ENCODE results near the gene PAK1.

Gene PAK1

GRCh38 chr11:77379253-77379652, 94.6 kb downstream of the PAK1 start:
- Histone ChIP-seq H3K9ac (ENCODE audit: low read length) (no peak overlapping the region), H3K36me3 (ENCODE audit: control insufficient read depth, insufficient read depth, low read length) (no peaks in the 10 kb centered on the region), H3K4me1 (ENCODE audit: control insufficient read depth, insufficient read depth, low read length) (peaks cover 15% of the 10 kb centered on the region), H3K4me3 (ENCODE audit: low read length) (no peak overlapping the region), H3K9me3 (ENCODE audit: control insufficient read depth, low read length) (no peaks in the 10 kb centered on the region), H3K27me3 (ENCODE audit: control insufficient read depth, insufficient read depth, low read length) (no peaks in the 10 kb centered on the region)

- Histone ChIP-seq H3K9ac (ENCODE audit: low read length) (no peak overlapping the region), H3K4me1 (ENCODE audit: control insufficient read depth, insufficient read depth, low read length) (peaks cover 18% of the 10 kb centered on the region), H3K36me3 (ENCODE audit: control insufficient read depth, insufficient read depth, low read length) (no peaks in the 10 kb centered on the region), H3K4me3 (ENCODE audit: low read length) (no peak overlapping the region), H3K27me3 (ENCODE audit: control insufficient read depth, insufficient read depth, low read length) (no peaks in the 10 kb centered on the region), H3K9me3 (ENCODE audit: control insufficient read depth, low read length) (no peaks in the 10 kb centered on the region)
Measured at GRCh38 chr11:77377734-77378133, 96.2 kb downstream of the PAK1 start.

GRCh38 chr11:77375107-77375506, 98.8 kb downstream of the PAK1 start:
- H3K9me3 ChIP-seq (ENCODE audit: control insufficient read depth, low read length), result no peaks in the 10 kb centered on the region
- H3K36me3 ChIP-seq (ENCODE audit: control insufficient read depth, insufficient read depth, low read length), result no peaks in the 10 kb centered on the region
- peaks cover 20% of the 10 kb centered on the region for H3K4me1 ChIP-seq (ENCODE audit: control insufficient read depth, insufficient read depth, low read length)
- H3K27me3 ChIP-seq (ENCODE audit: control insufficient read depth, insufficient read depth, low read length), result no peaks in the 10 kb centered on the region
- H3K4me3 ChIP-seq (ENCODE audit: low read length), result no peak overlapping the region
- no peak overlapping the region for H3K9ac ChIP-seq (ENCODE audit: low read length)

GRCh38 chr11:77374611-77375031, 99.3 kb downstream of the PAK1 start:
- Histone ChIP-seq H3K4me3 (ENCODE audit: low read length) (no peak overlapping the region), H3K9me3 (ENCODE audit: control insufficient read depth, low read length) (no peaks in the 10 kb centered on the region), H3K27me3 (ENCODE audit: control insufficient read depth, insufficient read depth, low read length) (no peaks in the 10 kb centered on the region), H3K36me3 (ENCODE audit: control insufficient read depth, insufficient read depth, low read length) (no peaks in the 10 kb centered on the region), H3K4me1 (ENCODE audit: control insufficient read depth, insufficient read depth, low read length) (peaks cover 20% of the 10 kb centered on the region), H3K9ac (ENCODE audit: low read length) (no peak overlapping the region)

DNA sequence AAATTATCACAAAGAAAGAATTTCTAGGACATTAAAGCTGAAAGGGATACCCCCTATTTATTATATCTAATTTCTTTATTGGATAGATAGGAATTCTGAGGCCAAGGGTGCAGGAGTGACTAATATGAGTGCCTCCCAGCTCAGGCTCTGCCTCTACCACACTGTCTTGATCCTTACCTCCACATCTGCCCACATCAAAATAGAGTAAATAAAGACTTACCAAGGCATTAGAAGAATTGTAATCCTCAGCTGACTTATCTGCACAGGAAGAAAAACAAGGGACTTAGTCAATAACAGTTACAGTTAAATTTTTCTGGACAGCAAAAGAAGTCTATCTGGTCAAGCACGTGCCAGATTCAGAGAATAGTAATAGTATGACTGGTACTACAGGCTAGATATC, 99.8 kb downstream of the PAK1 start:
- Histone ChIP-seq H3K9ac (ENCODE audit: low read length) (no peak overlapping the region), H3K36me3 (ENCODE audit: control insufficient read depth, insufficient read depth, low read length) (no peaks in the 10 kb centered on the region), H3K9me3 (ENCODE audit: control insufficient read depth, low read length) (no peaks in the 10 kb centered on the region), H3K4me1 (ENCODE audit: control insufficient read depth, insufficient read depth, low read length) (peaks cover 20% of the 10 kb centered on the region), H3K4me3 (ENCODE audit: low read length) (no peak overlapping the region), H3K27me3 (ENCODE audit: control insufficient read depth, insufficient read depth, low read length) (no peaks in the 10 kb centered on the region)

GRCh38 chr11:77372726-77373125, 101.2 kb downstream of the PAK1 start:
- Histone ChIP-seq H3K4me1 (ENCODE audit: control insufficient read depth, insufficient read depth, low read length) (peaks cover 20% of the 10 kb centered on the region), H3K4me3 (ENCODE audit: low read length) (no peak overlapping the region), H3K9ac (ENCODE audit: low read length) (no peak overlapping the region), H3K27me3 (ENCODE audit: control insufficient read depth, insufficient read depth, low read length) (no peaks in the 10 kb centered on the region), H3K9me3 (ENCODE audit: control insufficient read depth, low read length) (no peaks in the 10 kb centered on the region), H3K36me3 (ENCODE audit: control insufficient read depth, insufficient read depth, low read length) (no peaks in the 10 kb centered on the region)

- H3K4me3 ChIP-seq (ENCODE audit: low read length), result no peak overlapping the region
Measured at GRCh38 chr11:77371646-77372045, 102.2 kb downstream of the PAK1 start.

DNA sequence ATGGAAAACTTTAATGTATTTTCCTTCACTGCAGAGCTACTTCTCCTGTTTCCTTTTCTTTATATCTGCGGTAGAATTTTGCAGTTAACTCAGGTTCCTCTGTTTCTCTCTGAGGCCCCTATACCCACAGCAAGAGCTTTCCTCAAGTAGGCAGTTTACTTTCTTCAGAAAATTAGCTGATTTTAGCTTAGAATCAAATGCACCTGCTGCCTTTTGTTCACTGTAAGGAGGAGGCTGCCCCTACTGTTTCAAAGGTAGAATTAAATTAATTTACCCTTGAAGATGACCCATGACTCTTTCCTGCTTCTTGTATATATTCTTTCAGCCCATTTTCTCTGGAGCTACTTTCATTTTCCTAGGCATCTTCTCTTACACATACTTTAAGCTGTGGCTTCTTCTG, 103.7 kb downstream of the PAK1 start:
- Histone ChIP-seq H3K4me3 (ENCODE audit: low read length) (no peak overlapping the region), H3K36me3 (ENCODE audit: control insufficient read depth, insufficient read depth, low read length) (no peaks in the 10 kb centered on the region), H3K9ac (ENCODE audit: low read length) (no peak overlapping the region)

More at GRCh38 chr11:77371646-77372045, 102.2 kb downstream of the PAK1 start:
- no peaks in the 10 kb centered on the region for H3K36me3 ChIP-seq (ENCODE audit: control insufficient read depth, insufficient read depth, low read length)
- no peak overlapping the region for H3K9ac ChIP-seq (ENCODE audit: low read length)
- H3K27me3 ChIP-seq (ENCODE audit: control insufficient read depth, insufficient read depth, low read length), result no peaks in the 10 kb centered on the region
- H3K9me3 ChIP-seq (ENCODE audit: control insufficient read depth, low read length), result no peaks in the 10 kb centered on the region
- peaks cover 20% of the 10 kb centered on the region for H3K4me1 ChIP-seq (ENCODE audit: control insufficient read depth, insufficient read depth, low read length)

GRCh38 chr11:77361184-77361583, 112.7 kb downstream of the PAK1 start:
- Histone ChIP-seq H3K9ac (ENCODE audit: low read length) (no peak overlapping the region), H3K27me3 (ENCODE audit: control insufficient read depth, insufficient read depth, low read length) (no peaks in the 10 kb centered on the region), H3K9me3 (ENCODE audit: control insufficient read depth, low read length) (no peaks in the 10 kb centered on the region), H3K4me1 (ENCODE audit: control insufficient read depth, insufficient read depth, low read length) (no peaks in the 10 kb centered on the region), H3K4me3 (ENCODE audit: low read length) (no peak overlapping the region), H3K36me3 (ENCODE audit: control insufficient read depth, insufficient read depth, low read length) (no peaks in the 10 kb centered on the region)

More for the DNA sequence above, 103.7 kb downstream of the PAK1 start:
- Histone ChIP-seq H3K4me1 (ENCODE audit: control insufficient read depth, insufficient read depth, low read length) (peaks cover 20% of the 10 kb centered on the region), H3K27me3 (ENCODE audit: control insufficient read depth, insufficient read depth, low read length) (no peaks in the 10 kb centered on the region), H3K9me3 (ENCODE audit: control insufficient read depth, low read length) (no peaks in the 10 kb centered on the region)

DNA sequence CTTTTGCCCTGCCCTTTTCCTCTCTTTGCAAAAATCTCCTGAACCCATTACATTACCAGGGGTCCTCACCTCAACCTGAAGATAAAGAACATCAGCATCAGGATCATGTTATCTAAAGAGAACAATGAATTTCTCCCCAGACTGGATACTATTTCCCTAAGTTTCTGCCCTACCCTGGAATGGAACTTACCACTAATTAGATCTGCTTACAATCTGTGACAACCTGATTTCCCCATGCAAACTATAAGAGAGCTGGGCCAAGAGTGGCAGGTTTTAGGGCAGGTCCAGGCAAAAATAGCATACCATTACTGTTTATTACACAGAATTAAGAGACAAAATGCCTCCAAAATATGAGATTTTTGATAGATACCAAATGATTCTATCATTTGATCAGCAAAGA, 114.4 kb downstream of the PAK1 start:
- H3K4me3 ChIP-seq (ENCODE audit: low read length), result no peak overlapping the region
- no peaks in the 10 kb centered on the region for H3K9me3 ChIP-seq (ENCODE audit: control insufficient read depth, low read length)
- H3K36me3 ChIP-seq (ENCODE audit: control insufficient read depth, insufficient read depth, low read length), result no peaks in the 10 kb centered on the region
- H3K4me1 ChIP-seq (ENCODE audit: control insufficient read depth, insufficient read depth, low read length), result no peaks in the 10 kb centered on the region
- no peak overlapping the region for H3K9ac ChIP-seq (ENCODE audit: low read length)
- H3K27me3 ChIP-seq (ENCODE audit: control insufficient read depth, insufficient read depth, low read length), result no peaks in the 10 kb centered on the region

DNA sequence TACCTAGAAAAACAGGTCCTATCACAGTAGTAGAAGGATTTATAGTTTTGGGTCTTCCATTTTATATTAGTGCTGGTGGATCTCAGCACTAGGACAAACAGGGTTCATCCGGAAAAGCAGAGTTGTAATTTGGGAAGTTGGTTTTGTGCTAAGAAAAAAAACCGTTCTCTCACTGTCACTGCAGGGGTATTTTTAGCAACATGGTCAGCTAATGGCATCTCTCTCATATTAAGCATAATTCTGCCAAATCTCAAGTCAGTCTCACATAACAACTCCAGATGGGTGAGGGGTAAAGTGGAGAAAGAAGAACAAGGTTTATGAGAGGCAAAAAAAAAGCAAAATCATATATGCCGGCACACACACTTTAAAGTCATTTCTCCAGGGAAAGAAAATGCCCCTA, 120.8 kb downstream of the PAK1 start:
- Histone ChIP-seq H3K9me3 (ENCODE audit: control insufficient read depth, low read length) (no peaks in the 10 kb centered on the region), H3K9ac (ENCODE audit: low read length) (no peak overlapping the region), H3K36me3 (ENCODE audit: control insufficient read depth, insufficient read depth, low read length) (no peaks in the 10 kb centered on the region), H3K4me3 (ENCODE audit: low read length) (no peak overlapping the region), H3K27me3 (ENCODE audit: control insufficient read depth, insufficient read depth, low read length) (no peaks in the 10 kb centered on the region), H3K4me1 (ENCODE audit: control insufficient read depth, insufficient read depth, low read length) (peaks cover 4% of the 10 kb centered on the region)

DNA sequence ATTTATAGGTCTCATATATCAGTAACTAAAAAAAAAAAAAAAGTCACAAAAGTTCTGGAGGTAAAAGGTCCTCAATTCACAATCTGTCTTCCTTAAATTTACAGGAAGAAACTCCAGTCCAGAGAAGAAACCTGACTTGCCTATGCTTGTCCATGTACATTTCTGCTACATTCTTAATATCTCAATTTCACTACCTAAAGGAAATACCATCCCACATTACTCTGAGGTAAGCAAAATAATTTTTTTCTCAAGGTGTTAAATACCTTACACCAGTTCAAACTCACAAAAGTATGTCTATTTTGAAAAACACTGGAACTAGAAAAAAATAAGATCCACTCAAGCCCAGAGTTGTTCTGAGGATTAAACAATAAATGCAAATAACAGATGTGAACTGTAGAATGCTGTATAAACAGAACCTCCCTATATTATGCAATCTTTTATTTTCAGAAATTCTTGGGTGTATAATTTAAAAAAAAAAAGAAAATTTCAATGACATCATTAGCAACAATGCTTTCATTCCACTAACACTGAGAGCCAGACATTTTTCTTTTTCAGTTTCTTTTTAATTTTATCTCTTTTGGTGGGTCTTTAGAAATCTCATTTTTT, 122.5 kb downstream of the PAK1 start:
- no peak overlapping the region for H3K9ac ChIP-seq (ENCODE audit: low read length)
- no peaks in the 10 kb centered on the region for H3K27me3 ChIP-seq (ENCODE audit: control insufficient read depth, insufficient read depth, low read length)
- H3K4me3 ChIP-seq (ENCODE audit: low read length), result no peak overlapping the region
- peaks cover 4% of the 10 kb centered on the region for H3K4me1 ChIP-seq (ENCODE audit: control insufficient read depth, insufficient read depth, low read length)
- H3K36me3 ChIP-seq (ENCODE audit: control insufficient read depth, insufficient read depth, low read length), result no peaks in the 10 kb centered on the region
- H3K9me3 ChIP-seq (ENCODE audit: control insufficient read depth, low read length), result no peaks in the 10 kb centered on the region

- no peak overlapping the region for H3K9ac ChIP-seq (ENCODE audit: low read length)
- peaks cover 4% of the 10 kb centered on the region for H3K4me1 ChIP-seq (ENCODE audit: control insufficient read depth, insufficient read depth, low read length)
- H3K9me3 ChIP-seq (ENCODE audit: control insufficient read depth, low read length), result no peaks in the 10 kb centered on the region
- no peak overlapping the region for H3K4me3 ChIP-seq (ENCODE audit: low read length)
- H3K27me3 ChIP-seq (ENCODE audit: control insufficient read depth, insufficient read depth, low read length), result no peaks in the 10 kb centered on the region
- peaks cover 4% of the 10 kb centered on the region for H3K36me3 ChIP-seq (ENCODE audit: control insufficient read depth, insufficient read depth, low read length)
Measured at GRCh38 chr11:77347948-77348347, 125.9 kb downstream of the PAK1 start.

Data from mucosa of stomach (tissue), 1 donor.